Astrocyte (in vitro differentiated cells and primary cell): Measurements from ENCODE around the gene ALG2. TPM values are rescaled to one million over a fixed set of nuclear protein-coding genes. Genes with fewer than 3 reads are reported as not detected.

Experiments
- DNase-seq: peaks from one replicate; pipeline ENCODE4 v3.0.0-alpha.2; 2010; ENCODE audit warnings: low read depth
- FAIRE-seq: peaks from 2 replicates; lab custom pipeline; 2011; peaks lifted over from hg19 to GRCh38; lab: Jason Lieb, UNC
- H2AFZ ChIP-seq: 2 replicates; pipeline ENCODE4 v1.6.0; 2012; ENCODE audit warnings: low read depth, low read length, inconsistent platforms
- H3K27ac ChIP-seq: 2 replicates; pipeline ENCODE4 v1.5.1; 2011; ENCODE audit warnings: low read depth, low read length, inconsistent platforms
- H3K27me3 ChIP-seq: 2 replicates; pipeline ENCODE4 v1.6.0; 2011; ENCODE audit warnings: low read length, inconsistent platforms; ENCODE audit not compliant: insufficient read depth
- H3K36me3 ChIP-seq: 2 replicates; pipeline ENCODE4 v1.5.1; 2011; ENCODE audit warnings: low read length, inconsistent platforms; ENCODE audit not compliant: insufficient read depth
- H3K4me1 ChIP-seq: 2 replicates; pipeline ENCODE4 v1.5.1; 2011; ENCODE audit warnings: low read length, inconsistent platforms; ENCODE audit not compliant: insufficient read depth
- H3K4me2 ChIP-seq: 2 replicates; pipeline ENCODE4 v1.6.0; 2012; ENCODE audit warnings: low read length, inconsistent platforms
- H3K4me3 ChIP-seq: 2 replicates; pipeline ENCODE4 v1.5.1; 2011; ENCODE audit warnings: low read depth, mild to moderate bottlenecking, low read length, inconsistent platforms; ENCODE audit not compliant: insufficient read depth
- H3K79me2 ChIP-seq: 2 replicates; pipeline ENCODE4 v1.6.0; 2012; ENCODE audit warnings: mild to moderate bottlenecking, low read length, inconsistent platforms; ENCODE audit not compliant: insufficient read depth
- H3K9ac ChIP-seq: 2 replicates; pipeline ENCODE4 v1.6.0; 2012; ENCODE audit warnings: mild to moderate bottlenecking, low read length, inconsistent platforms
- H3K9me3 ChIP-seq: 2 replicates; pipeline ENCODE4 v1.5.1; 2012; ENCODE audit warnings: low read depth, mild to moderate bottlenecking, low read length, inconsistent platforms; ENCODE audit not compliant: insufficient read depth
- H4K20me1 ChIP-seq: 2 replicates; pipeline ENCODE4 v1.6.0; 2012; ENCODE audit warnings: low read length, inconsistent platforms; ENCODE audit not compliant: insufficient read depth
- H3K27ac Mint-ChIP-seq: one replicate; pipeline ENCODE4 v1.8.0; 2021; ENCODE audit warnings: mild to moderate bottlenecking, mixed read lengths; ENCODE audit not compliant: unreplicated experiment
- H3K27me3 Mint-ChIP-seq: one replicate; pipeline ENCODE4 v1.8.0; 2021; ENCODE audit warnings: low read depth, mixed read lengths; ENCODE audit not compliant: unreplicated experiment
- H3K36me3 Mint-ChIP-seq: one replicate; pipeline ENCODE4 v1.8.0; 2021; ENCODE audit warnings: low read depth, mixed read lengths; ENCODE audit not compliant: unreplicated experiment
- H3K4me1 Mint-ChIP-seq: one replicate; pipeline ENCODE4 v1.8.0; 2021; ENCODE audit warnings: low read depth, mixed read lengths; ENCODE audit not compliant: unreplicated experiment
- H3K4me3 Mint-ChIP-seq: one replicate; pipeline ENCODE4 v1.8.0; 2021; ENCODE audit warnings: mild to moderate bottlenecking, moderate library complexity, mixed read lengths; ENCODE audit not compliant: unreplicated experiment
- H3K9me3 Mint-ChIP-seq: one replicate; pipeline ENCODE4 v1.8.0; 2021; ENCODE audit warnings: mild to moderate bottlenecking, mixed read lengths; ENCODE audit not compliant: unreplicated experiment
- EZH2 ChIP-seq: IDR thresholded peaks from 2 replicates; pipeline ENCODE4 v1.6.1; 2012; ENCODE audit warnings: mild to moderate bottlenecking, low read length, inconsistent platforms; ENCODE audit not compliant: insufficient read depth
- total RNA-seq: library from RNA; stranded (reverse); gene quantifications from 2 replicates; pipeline ENCODE4 v1.2.1, GENCODE V29; 2021
- TF ChIP-seq, protein P1 (sequence below): IDR thresholded peaks from 2 replicates; pipeline ENCODE4 v1.5.1; 2011; ENCODE audit warnings: low read depth, mild to moderate bottlenecking, inconsistent platforms, low read length, moderate library complexity; ENCODE audit not compliant: insufficient read depth

ALG2 gene
- total RNA-seq, 1 donor from 2014 or later: 33.3 TPM

DNA sequence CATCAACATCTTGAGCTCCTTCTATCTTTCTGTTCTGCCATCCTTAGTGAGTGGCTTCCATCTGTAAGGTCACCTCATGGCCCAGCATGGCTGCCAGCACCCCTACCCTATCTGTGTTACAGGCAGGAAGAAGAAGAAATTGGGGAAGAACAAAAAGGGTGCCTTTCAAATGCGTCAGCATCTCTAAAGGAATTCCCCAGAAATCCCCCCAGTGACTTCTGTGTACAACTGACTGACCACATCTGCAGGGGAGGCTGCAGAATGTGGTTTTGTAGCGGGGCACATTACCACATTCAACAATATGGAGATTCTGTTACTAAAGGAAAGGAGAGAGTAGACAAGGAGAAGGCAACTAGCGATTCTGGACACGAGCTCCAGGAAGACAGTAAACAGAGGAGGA, 40.1 kb downstream of the ALG2 start:
- H3K9me3 Mint-ChIP-seq: no peaks in the 10 kb centered on the region
- H3K4me3 Mint-ChIP-seq: no peak overlapping the region
- no peak overlapping the region for H3K27ac ChIP-seq
- FAIRE-seq: no peak
- H3K27me3 Mint-ChIP-seq: no peaks in the 10 kb centered on the region
- peaks cover 18% of the 10 kb centered on the region for H3K4me1 ChIP-seq
- TF ChIP-seq, protein P1, sequence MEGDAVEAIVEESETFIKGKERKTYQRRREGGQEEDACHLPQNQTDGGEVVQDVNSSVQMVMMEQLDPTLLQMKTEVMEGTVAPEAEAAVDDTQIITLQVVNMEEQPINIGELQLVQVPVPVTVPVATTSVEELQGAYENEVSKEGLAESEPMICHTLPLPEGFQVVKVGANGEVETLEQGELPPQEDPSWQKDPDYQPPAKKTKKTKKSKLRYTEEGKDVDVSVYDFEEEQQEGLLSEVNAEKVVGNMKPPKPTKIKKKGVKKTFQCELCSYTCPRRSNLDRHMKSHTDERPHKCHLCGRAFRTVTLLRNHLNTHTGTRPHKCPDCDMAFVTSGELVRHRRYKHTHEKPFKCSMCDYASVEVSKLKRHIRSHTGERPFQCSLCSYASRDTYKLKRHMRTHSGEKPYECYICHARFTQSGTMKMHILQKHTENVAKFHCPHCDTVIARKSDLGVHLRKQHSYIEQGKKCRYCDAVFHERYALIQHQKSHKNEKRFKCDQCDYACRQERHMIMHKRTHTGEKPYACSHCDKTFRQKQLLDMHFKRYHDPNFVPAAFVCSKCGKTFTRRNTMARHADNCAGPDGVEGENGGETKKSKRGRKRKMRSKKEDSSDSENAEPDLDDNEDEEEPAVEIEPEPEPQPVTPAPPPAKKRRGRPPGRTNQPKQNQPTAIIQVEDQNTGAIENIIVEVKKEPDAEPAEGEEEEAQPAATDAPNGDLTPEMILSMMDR: no peak
- no peak for TF ChIP-seq EZH2
- peak overlapping the region; percentile 33 for H3K9ac ChIP-seq
- no peaks in the 10 kb centered on the region for H4K20me1 ChIP-seq
- peak; percentile 72 for DNase-seq
- H3K27ac Mint-ChIP-seq: peak overlapping the region; percentile 35
- H3K36me3 Mint-ChIP-seq: no peaks in the 10 kb centered on the region
- H2AFZ ChIP-seq: no peak overlapping the region
- H3K79me2 ChIP-seq: no peaks in the 10 kb centered on the region
- H3K4me1 Mint-ChIP-seq: peaks cover 14% of the 10 kb centered on the region
- no peaks in the 10 kb centered on the region for H3K36me3 ChIP-seq
- no peak overlapping the region for H3K4me3 ChIP-seq
- H3K27me3 ChIP-seq: no peaks in the 10 kb centered on the region
- no peaks in the 10 kb centered on the region for H3K9me3 ChIP-seq
- peak overlapping the region; percentile 26 for H3K4me2 ChIP-seq

DNA sequence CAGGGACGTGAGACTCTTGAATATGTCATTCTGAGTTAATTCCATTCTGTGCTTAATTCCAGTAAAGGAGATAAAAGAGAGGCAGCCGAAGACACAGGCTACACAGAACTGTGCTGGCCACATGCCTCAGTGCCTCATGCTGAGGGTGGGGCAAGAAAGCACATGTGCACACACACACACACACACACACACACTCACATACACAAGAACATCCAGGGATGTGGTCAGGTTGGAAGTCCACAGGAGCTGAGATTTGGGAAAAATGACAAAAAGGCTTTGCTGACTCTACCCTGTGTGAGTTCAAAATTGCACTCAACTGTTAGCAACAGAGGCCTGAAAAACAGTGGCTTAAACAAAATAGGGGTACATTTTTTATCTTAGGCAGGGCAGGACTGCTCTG, 40.5 kb downstream of the ALG2 start:
- Mint-ChIP-seq H3K36me3 (no peaks in the 10 kb centered on the region), H3K4me3 (no peak overlapping the region), H3K4me1 (peaks cover 18% of the 10 kb centered on the region), H3K9me3 (no peaks in the 10 kb centered on the region), H3K27ac (no peak overlapping the region), H3K27me3 (no peaks in the 10 kb centered on the region)
- Histone ChIP-seq H3K4me3 (no peak overlapping the region), H2AFZ (no peak overlapping the region), H3K4me1 (peaks cover 18% of the 10 kb centered on the region), H4K20me1 (no peaks in the 10 kb centered on the region), H3K79me2 (no peaks in the 10 kb centered on the region), H3K9me3 (no peaks in the 10 kb centered on the region), H3K4me2 (peak overlapping the region; percentile 26), H3K27me3 (no peaks in the 10 kb centered on the region), H3K9ac (no peak overlapping the region), H3K36me3 (no peaks in the 10 kb centered on the region), H3K27ac (no peak overlapping the region)
- no peak for FAIRE-seq
- TF ChIP-seq, protein P1: no peak
- TF ChIP-seq EZH2: no peak
- no peak for DNase-seq

DNA sequence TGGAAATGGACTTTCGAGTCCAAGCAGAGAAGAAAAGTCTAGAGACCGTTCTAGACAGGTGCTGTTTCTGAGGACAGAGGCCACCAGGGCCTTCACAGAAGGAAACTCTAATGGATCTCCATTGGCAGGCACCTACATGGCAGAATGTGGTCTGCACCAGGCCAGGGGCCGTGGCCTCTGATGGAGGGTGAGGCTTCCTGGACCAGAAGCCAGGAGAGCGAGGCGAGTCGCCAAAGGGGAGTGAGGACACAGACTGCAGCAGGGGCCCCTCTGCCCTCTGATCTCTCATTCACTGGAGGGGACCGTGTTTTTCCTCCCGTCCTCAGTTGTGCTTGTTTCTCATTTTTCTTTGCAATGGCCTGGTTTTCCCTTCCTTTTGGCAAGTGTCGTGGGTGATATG, 41.1 kb downstream of the ALG2 start:
- H3K36me3 ChIP-seq: no peaks in the 10 kb centered on the region

More for the DNA sequence above, 41.1 kb downstream of the ALG2 start:
- H3K27ac Mint-ChIP-seq: no peak overlapping the region
- no peak for TF ChIP-seq EZH2
- TF ChIP-seq, protein P1: no peak
- H3K27me3 ChIP-seq: no peaks in the 10 kb centered on the region
- no peak overlapping the region for H3K4me3 Mint-ChIP-seq
- no peaks in the 10 kb centered on the region for H3K79me2 ChIP-seq
- H3K9ac ChIP-seq: no peak overlapping the region
- H2AFZ ChIP-seq: no peak overlapping the region
- H3K4me1 Mint-ChIP-seq: peaks cover 18% of the 10 kb centered on the region
- no peaks in the 10 kb centered on the region for H4K20me1 ChIP-seq
- FAIRE-seq (no peak), DNase-seq (no peak)
- no peaks in the 10 kb centered on the region for H3K9me3 Mint-ChIP-seq
- no peaks in the 10 kb centered on the region for H3K9me3 ChIP-seq
- no peak overlapping the region for H3K4me3 ChIP-seq
- peaks cover 18% of the 10 kb centered on the region for H3K4me1 ChIP-seq
- no peaks in the 10 kb centered on the region for H3K36me3 Mint-ChIP-seq
- no peak overlapping the region for H3K4me2 ChIP-seq
- H3K27ac ChIP-seq: no peak overlapping the region
- H3K27me3 Mint-ChIP-seq: no peaks in the 10 kb centered on the region
